GM18499 (cell line): ENCODE data around the gene LCE2D.
"Not testable (repeated sequence)": the region's sequence is repeated elsewhere in the genome, so short reads cannot be mapped to it uniquely, and the experiment has no call there.

Source experiments
- ATAC-seq: cut with Tn5 transposase; IDR thresholded peaks from one replicate; pipeline ENCODE4 v1.9.1; 2021; ENCODE audit warnings: moderate number of reproducible peaks; ENCODE audit not compliant: insufficient read depth, unreplicated experiment

Gene LCE2D

GRCh38 chr1:152685823-152686222 lies 22.6 kb downstream of the LCE2D start, which contains the start of gene LCE2B:
LCE2B (plus strand) TSS chr1:152686123; CDS start chr1:152686844, 721 bp downstream.
- ATAC-seq = not testable (repeated sequence)

DNA sequence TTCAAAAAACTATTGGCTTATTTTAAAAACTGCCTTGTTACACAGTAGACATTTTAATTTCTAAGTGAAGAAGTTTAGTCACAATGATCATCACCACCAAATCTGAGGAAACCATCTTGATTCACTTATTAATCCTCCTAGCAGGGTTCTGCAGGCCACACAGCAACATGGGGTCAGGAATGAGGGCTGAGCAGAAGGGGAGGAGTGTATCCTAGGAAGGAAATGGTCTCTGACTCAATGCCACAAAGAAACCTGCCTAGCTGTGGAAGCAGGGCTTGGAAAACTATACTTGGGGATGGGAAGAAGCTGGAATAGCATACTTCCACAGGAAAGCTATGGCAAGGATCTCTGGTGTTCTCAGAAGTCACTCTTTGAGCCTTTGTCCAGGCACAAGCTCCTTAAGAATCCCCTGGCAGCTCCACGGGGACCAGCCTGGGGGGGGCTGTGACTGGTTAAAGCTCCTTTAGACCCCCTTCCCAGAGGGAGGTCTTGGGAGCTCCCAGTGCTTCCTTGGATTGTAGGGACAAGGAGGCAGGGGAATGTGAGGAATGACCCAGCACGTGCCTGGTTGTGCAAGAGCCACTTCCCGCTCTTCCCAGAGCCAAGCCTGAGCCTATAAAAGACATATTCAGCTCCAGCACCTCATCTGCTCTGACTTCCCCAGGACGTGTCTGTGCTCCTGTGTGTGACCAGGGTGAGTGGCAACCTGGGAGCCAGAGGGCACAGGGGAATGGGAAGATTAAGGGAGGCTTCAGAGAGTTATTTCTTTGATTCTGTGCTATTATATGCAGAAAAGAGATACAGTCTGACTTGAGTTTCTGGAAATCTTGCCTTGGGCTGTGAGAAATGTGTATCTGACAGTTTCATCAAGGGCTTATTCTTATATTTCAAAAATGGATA lies 34.8 kb downstream of the LCE2D start, which contains the start of gene LCE2A:
TSS of gene LCE2A (plus strand) at position 645 of the 900 bp plus-strand sequence. CDS start 557 bp downstream, outside the sequence.
- ATAC-seq = no peak

DNA sequence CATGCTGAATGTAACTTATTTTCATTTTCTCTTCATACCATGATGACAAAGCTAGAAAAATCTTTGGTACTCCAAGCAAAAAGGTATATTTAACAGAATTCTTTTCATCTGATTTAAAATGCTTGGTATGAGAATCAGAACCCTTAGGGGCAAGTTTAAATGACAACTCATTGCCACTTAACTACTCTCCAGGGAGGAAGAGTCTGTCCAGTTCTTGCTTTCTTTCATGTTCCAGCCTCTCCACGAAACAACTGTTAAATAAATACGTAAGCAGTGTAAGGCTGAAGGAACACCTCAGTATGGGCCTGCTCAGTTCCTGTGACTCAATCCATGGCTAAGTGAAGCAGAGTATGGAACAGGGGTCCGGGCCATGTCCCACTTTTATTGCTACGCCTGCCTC lies 36.6 kb downstream of the LCE2D start:
- no peak for ATAC-seq

DNA sequence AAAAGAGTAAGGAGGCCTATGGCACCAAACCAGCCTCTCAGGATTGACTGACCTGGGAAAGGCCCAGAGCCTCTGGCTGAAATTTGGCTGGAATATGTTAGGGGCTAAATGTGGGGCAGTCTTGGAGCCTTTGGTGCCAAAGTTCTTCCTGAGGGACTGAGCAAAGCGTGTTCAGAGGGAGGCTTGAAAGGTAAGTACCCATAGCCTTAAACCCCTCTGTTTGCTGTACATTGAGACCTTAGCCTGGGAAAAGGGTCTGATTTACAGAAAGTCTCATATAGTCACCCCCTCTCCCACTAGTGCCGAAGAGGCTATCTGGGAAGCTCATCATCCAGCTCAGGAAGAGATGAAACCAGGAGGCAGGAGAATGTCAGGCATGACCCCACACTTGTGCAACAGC lies 44.7 kb downstream of the LCE2D start, which contains the start of gene LCE4A:
TSS of gene LCE4A (plus strand) at position 301 of the 400 bp plus-strand sequence. CDS start 916 bp downstream, outside the sequence.
- no peak for ATAC-seq
